ENCODE results near the gene XRN2.

- no peak for TF ChIP-seq CTCF (IDR thresholded peaks at IDR 0.05)
- no peak for TF ChIP-seq POLR2A (IDR thresholded peaks at IDR 0.05)
Measured at GRCh38 chr20:21421601-21422236, 118.6 kb downstream of the XRN2 start.

Measured in esophagus squamous epithelium (tissue), 4 donors.